HepG2 (cell line): ENCODE results near the gene LSM2. TPM values are rescaled to one million over a fixed set of nuclear protein-coding genes. Genes with fewer than 3 reads are reported as not detected.
A peak's percentile ranks its signal among the peaks of the same experiment; 100 is the strongest.

Experiments used
- NFIC ChIP-seq: IDR thresholded peaks from 2 replicates; pipeline ENCODE4 v1.6.1; 2012; ENCODE audit warnings: mild to moderate bottlenecking, low read length, inconsistent platforms
- SMAD3 ChIP-seq: sonication (generic); formaldehyde crosslinking; IDR thresholded peaks from 2 replicates; pipeline ENCODE4 v1.4.0; 2020; ENCODE audit warnings: missing genetic modification reagents
- SPEN ChIP-seq: sonication (generic); formaldehyde crosslinking; IDR thresholded peaks from 2 replicates; pipeline ENCODE4 v1.5.1; 2020; ENCODE audit warnings: low read depth, mild to moderate bottlenecking, missing genetic modification reagents
- ZBTB21 ChIP-seq: sonication (generic); formaldehyde crosslinking; IDR thresholded peaks from 2 replicates; pipeline ENCODE4 v1.4.0; 2020; ENCODE audit warnings: missing genetic modification reagents
- ZNF256 ChIP-seq: sonication (generic); formaldehyde crosslinking; conservative IDR thresholded peaks from 2 replicates; pipeline ENCODE4 v1.4.0; 2020; ENCODE audit warnings: missing genetic modification reagents
- ZNF589 ChIP-seq: sonication (generic); formaldehyde crosslinking; conservative IDR thresholded peaks from 2 replicates; pipeline ENCODE4 v1.8.0; 2022; ENCODE audit warnings: mild to moderate bottlenecking, moderate library complexity, missing genetic modification reagents
- ZNF775 ChIP-seq: sonication (generic); formaldehyde crosslinking; IDR thresholded peaks from 2 replicates; pipeline ENCODE4 v1.4.0; 2020; ENCODE audit warnings: missing genetic modification reagents, mild to moderate bottlenecking, moderate library complexity, borderline replicate concordance
- polyA plus RNA-seq, 8 experiments: library from polyadenylated mRNA; depleted of rRNA in 3 of 8; stranded (reverse) in 7 of 8; unstranded in 1 of 8; fragments of >200 nt; fragmentation: Illumina TruSeq in 4 of 8; extraction: Trizol in 4 of 8; gene quantifications; 2 replicates each; pipeline versions ENCODE4 v1.2.1 to v1.2.3, GENCODE V29; 2011 to 2016; ENCODE audit warnings: low read depth in 4 of 8, missing spikeins in 1 of 8, mixed read lengths in 1 of 8; ENCODE audit not compliant: insufficient read depth in 1 of 8
- total RNA-seq, 5 experiments: library from RNA; depleted of rRNA; stranded (reverse); fragments of >200 nt; fragmentation: Illumina TruSeq; extraction: Trizol; gene quantifications; 2 replicates each; pipeline ENCODE4 v1.2.3, GENCODE V29; 2016; ENCODE audit warnings: low read depth in 1 of 5
- TF ChIP-seq, protein P1 (sequence below): sonication (generic); formaldehyde crosslinking; IDR thresholded peaks from 2 replicates; pipeline ENCODE4 v1.5.0; 2020; ENCODE audit warnings: mild to moderate bottlenecking, missing genetic modification reagents
- TF ChIP-seq, protein P2 (sequence below): sonication (generic); formaldehyde crosslinking; IDR thresholded peaks from 2 replicates; pipeline ENCODE4 v1.4.0; 2020; ENCODE audit warnings: missing genetic modification reagents
- TF ChIP-seq, protein P3 (sequence below): sonication (generic); formaldehyde crosslinking; IDR thresholded peaks from 2 replicates; pipeline ENCODE4 v1.8.0; 2023; ENCODE audit warnings: mild to moderate bottlenecking, missing genetic modification reagents
- TF ChIP-seq, protein P4 (sequence below): sonication (generic); formaldehyde crosslinking; IDR thresholded peaks from 2 replicates; pipeline ENCODE4; 2020; ENCODE audit warnings: missing genetic modification reagents, mild to moderate bottlenecking, borderline replicate concordance
- TF ChIP-seq, protein P5 (sequence below), 2 experiments: sonication (generic) in 1 of 2; formaldehyde crosslinking in 1 of 2; IDR thresholded peaks; 2 replicates each; pipeline versions ENCODE4 v1.6.1 to v1.9.0; 2014 to 2022; ENCODE audit warnings: antibody characterized with exemption in 1 of 2, borderline replicate concordance in 1 of 2, inconsistent platforms in 1 of 2, low read depth in 1 of 2, missing genetic modification reagents in 1 of 2

The LSM2 gene
- total and polyA plus RNA-seq, 2 of the 13 experiments (the other 11 are each of a cell fraction or from before 2014, with no cell fraction given) = 69.4 to 90.5 TPM

DNA sequence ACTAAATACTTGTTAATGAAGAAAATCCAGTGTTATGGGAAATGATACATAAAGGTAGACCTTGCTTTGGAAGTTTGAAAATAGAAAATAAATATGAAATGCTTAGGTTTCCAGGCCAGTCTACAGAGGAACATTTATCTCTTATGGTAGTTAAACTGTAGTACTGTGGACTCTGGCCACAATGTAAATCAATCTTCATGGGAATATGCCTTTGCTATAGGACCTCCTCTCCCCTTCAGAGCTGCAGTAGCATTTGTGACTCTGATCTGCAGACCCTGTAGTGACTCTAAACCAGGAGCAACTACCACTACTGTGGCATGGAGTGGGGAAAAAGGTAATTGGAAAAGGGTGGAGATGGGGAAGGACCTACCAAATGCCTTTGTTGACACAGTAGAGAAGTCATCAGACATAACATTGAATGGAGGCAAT, 13.1 kb upstream of the LSM2 start (continued):
- TF ChIP-seq, protein P1, sequence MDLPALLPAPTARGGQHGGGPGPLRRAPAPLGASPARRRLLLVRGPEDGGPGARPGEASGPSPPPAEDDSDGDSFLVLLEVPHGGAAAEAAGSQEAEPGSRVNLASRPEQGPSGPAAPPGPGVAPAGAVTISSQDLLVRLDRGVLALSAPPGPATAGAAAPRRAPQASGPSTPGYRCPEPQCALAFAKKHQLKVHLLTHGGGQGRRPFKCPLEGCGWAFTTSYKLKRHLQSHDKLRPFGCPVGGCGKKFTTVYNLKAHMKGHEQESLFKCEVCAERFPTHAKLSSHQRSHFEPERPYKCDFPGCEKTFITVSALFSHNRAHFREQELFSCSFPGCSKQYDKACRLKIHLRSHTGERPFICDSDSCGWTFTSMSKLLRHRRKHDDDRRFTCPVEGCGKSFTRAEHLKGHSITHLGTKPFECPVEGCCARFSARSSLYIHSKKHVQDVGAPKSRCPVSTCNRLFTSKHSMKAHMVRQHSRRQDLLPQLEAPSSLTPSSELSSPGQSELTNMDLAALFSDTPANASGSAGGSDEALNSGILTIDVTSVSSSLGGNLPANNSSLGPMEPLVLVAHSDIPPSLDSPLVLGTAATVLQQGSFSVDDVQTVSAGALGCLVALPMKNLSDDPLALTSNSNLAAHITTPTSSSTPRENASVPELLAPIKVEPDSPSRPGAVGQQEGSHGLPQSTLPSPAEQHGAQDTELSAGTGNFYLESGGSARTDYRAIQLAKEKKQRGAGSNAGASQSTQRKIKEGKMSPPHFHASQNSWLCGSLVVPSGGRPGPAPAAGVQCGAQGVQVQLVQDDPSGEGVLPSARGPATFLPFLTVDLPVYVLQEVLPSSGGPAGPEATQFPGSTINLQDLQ (CRISPR knock-in tag) = no peak
- TF ChIP-seq, protein P2, sequence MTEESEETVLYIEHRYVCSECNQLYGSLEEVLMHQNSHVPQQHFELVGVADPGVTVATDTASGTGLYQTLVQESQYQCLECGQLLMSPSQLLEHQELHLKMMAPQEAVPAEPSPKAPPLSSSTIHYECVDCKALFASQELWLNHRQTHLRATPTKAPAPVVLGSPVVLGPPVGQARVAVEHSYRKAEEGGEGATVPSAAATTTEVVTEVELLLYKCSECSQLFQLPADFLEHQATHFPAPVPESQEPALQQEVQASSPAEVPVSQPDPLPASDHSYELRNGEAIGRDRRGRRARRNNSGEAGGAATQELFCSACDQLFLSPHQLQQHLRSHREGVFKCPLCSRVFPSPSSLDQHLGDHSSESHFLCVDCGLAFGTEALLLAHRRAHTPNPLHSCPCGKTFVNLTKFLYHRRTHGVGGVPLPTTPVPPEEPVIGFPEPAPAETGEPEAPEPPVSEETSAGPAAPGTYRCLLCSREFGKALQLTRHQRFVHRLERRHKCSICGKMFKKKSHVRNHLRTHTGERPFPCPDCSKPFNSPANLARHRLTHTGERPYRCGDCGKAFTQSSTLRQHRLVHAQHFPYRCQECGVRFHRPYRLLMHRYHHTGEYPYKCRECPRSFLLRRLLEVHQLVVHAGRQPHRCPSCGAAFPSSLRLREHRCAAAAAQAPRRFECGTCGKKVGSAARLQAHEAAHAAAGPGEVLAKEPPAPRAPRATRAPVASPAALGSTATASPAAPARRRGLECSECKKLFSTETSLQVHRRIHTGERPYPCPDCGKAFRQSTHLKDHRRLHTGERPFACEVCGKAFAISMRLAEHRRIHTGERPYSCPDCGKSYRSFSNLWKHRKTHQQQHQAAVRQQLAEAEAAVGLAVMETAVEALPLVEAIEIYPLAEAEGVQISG (CRISPR knock-in tag) = 0 out of 2 replicates have a peak, but pooled peaks have one; percentile 6
- TF ChIP-seq ZNF589 (CRISPR knock-in tag) = no peak
- TF ChIP-seq, protein P3, sequence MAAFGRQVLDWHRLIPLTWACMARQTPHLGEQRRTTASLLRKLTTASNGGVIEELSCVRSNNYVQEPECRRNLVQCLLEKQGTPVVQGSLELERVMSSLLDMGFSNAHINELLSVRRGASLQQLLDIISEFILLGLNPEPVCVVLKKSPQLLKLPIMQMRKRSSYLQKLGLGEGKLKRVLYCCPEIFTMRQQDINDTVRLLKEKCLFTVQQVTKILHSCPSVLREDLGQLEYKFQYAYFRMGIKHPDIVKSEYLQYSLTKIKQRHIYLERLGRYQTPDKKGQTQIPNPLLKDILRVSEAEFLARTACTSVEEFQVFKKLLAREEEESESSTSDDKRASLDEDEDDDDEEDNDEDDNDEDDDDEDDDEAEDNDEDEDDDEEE (CRISPR knock-in tag) = no peak
- TF ChIP-seq, protein P4, sequence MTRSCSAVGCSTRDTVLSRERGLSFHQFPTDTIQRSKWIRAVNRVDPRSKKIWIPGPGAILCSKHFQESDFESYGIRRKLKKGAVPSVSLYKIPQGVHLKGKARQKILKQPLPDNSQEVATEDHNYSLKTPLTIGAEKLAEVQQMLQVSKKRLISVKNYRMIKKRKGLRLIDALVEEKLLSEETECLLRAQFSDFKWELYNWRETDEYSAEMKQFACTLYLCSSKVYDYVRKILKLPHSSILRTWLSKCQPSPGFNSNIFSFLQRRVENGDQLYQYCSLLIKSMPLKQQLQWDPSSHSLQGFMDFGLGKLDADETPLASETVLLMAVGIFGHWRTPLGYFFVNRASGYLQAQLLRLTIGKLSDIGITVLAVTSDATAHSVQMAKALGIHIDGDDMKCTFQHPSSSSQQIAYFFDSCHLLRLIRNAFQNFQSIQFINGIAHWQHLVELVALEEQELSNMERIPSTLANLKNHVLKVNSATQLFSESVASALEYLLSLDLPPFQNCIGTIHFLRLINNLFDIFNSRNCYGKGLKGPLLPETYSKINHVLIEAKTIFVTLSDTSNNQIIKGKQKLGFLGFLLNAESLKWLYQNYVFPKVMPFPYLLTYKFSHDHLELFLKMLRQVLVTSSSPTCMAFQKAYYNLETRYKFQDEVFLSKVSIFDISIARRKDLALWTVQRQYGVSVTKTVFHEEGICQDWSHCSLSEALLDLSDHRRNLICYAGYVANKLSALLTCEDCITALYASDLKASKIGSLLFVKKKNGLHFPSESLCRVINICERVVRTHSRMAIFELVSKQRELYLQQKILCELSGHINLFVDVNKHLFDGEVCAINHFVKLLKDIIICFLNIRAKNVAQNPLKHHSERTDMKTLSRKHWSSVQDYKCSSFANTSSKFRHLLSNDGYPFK (CRISPR knock-in tag) = no peak
- no peak for TF ChIP-seq ZNF775 (CRISPR knock-in tag)
- 0 out of 2 replicates have a peak, but pooled peaks have one; percentile 55 for TF ChIP-seq NFIC
- TF ChIP-seq, protein P5, sequence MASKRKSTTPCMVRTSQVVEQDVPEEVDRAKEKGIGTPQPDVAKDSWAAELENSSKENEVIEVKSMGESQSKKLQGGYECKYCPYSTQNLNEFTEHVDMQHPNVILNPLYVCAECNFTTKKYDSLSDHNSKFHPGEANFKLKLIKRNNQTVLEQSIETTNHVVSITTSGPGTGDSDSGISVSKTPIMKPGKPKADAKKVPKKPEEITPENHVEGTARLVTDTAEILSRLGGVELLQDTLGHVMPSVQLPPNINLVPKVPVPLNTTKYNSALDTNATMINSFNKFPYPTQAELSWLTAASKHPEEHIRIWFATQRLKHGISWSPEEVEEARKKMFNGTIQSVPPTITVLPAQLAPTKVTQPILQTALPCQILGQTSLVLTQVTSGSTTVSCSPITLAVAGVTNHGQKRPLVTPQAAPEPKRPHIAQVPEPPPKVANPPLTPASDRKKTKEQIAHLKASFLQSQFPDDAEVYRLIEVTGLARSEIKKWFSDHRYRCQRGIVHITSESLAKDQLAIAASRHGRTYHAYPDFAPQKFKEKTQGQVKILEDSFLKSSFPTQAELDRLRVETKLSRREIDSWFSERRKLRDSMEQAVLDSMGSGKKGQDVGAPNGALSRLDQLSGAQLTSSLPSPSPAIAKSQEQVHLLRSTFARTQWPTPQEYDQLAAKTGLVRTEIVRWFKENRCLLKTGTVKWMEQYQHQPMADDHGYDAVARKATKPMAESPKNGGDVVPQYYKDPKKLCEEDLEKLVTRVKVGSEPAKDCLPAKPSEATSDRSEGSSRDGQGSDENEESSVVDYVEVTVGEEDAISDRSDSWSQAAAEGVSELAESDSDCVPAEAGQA (IDR thresholded peaks at IDR 0.05; ENCODE audit: low read depth) = no peak
- TF ChIP-seq, protein P5 (CRISPR knock-in tag; IDR thresholded peaks at IDR 0.05; ENCODE audit: borderline replicate concordance) = 0 out of 2 replicates have a peak, but pooled peaks have one; percentile 16
- no peak for TF ChIP-seq ZNF256
- TF ChIP-seq ZBTB21 (CRISPR knock-in tag) = no peak
- TF ChIP-seq SMAD3 = no peak
- TF ChIP-seq SPEN (CRISPR knock-in tag) = no peak
